Colonic mucosa (tissue), 4 donors: ENCODE data around the gene UPK3A. TPM values are rescaled to one million over a fixed set of nuclear protein-coding genes. Genes with fewer than 3 reads are reported as not detected.
"Not testable (repeated sequence)": the region's sequence is repeated elsewhere in the genome, so short reads cannot be mapped to it uniquely, and the experiment has no call there.

Experiments used
- DNase-seq: peaks from one replicate; pipeline ENCODE4 v3.0.0-alpha.2; 2020
- H3K27ac ChIP-seq: fragments of 200-600 bp; one replicate; pipeline ENCODE4 v1.8.0; 2021
- H3K27me3 ChIP-seq: fragments of 200-600 bp; one replicate; pipeline ENCODE4 v1.8.0; 2021
- H3K36me3 ChIP-seq: fragments of 200-600 bp; one replicate; pipeline ENCODE4 v1.8.0; 2021
- H3K4me1 ChIP-seq: fragments of 200-600 bp; one replicate; pipeline ENCODE4 v1.8.0; 2021; ENCODE audit warnings: mild to moderate bottlenecking
- H3K4me3 ChIP-seq: fragments of 200-600 bp; one replicate; pipeline ENCODE4 v1.8.0; 2021
- H3K9ac ChIP-seq, 2 donors: one replicate each; pipeline ENCODE4 v1.7.0; 2013; ENCODE audit warnings: control low read depth in 2 of 2, low read depth in 2 of 2, low read length in 2 of 2
- H3K9me3 ChIP-seq: fragments of 200-600 bp; one replicate; pipeline ENCODE4 v1.8.0; 2021
- intact Hi-C: fragments of 100-400 bp; cut with DNase I; formaldehyde crosslinking; loops from one replicate; pipeline ENCODE4 v1.14.1; 2022
- total RNA-seq, 2 donors: library from RNA; stranded (reverse); fragmentation: NEBNext Ultra II Directional in 1 of 2; extraction: Animal tissue kit (Norgen Biotek cat#: 25700) in 1 of 2; gene quantifications; one replicate each; pipeline ENCODE4 v1.2.1, GENCODE V29; 2021
- TF ChIP-seq, protein P1 (sequence below): fragments of 200-600 bp; IDR thresholded peaks from one replicate; pipeline ENCODE4 v1.8.0; 2022; ENCODE audit warnings: antibody characterized with exemption, mild to moderate bottlenecking
- donor health status: healthy.
- donor health status: DM: no; HTN: no; CAD: no.
- donor health status: DM: no; HTN: no; CAD: no.

UPK3A gene
- total RNA-seq, 2 donors from 2014 or later, result 0.32 to 3.6 TPM

DNA sequence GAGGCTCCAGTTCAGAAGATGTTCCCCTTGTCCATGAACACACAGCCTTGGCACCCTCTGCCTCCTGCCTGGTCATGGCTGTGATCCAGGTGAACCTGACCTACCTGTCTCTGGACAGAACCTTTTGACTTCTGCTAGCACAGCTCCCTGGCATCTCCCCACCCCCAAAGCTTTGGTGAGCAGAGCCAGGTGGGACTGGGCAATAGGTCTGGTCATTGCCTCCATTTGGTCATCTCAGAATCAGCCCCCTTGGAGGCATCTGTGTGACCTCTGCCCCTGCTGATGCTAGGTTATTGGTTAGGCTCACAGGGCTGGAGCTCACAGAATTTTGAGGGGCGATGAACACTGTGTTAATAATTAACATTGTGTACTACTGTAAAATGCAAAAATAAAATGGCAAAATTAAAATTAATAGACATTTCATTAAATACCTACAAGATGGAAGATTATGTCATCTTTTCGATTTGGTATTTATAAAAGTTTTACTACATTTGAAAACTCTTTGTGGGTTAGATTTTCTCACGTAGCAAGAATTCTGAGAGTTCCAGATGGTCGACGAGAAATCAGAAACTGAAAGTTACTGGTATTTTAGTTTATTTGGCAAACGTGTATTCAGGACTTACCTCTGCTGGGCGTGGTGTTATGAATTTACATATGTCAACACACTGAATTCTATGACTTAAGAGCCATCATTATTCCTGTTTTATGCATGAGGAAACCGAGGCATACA is 35.8 kb upstream of the UPK3A start:
- DNase-seq, result no peak
- Histone ChIP-seq H3K4me3 (no peak overlapping the region), H3K4me1 (peaks cover 11% of the 10 kb centered on the region), H3K9me3 (no peaks in the 10 kb centered on the region), H3K27me3 (no peaks in the 10 kb centered on the region), H3K36me3 (no peaks in the 10 kb centered on the region), H3K27ac (no peak overlapping the region), H3K9ac (no peak overlapping the region)
- intact Hi-C loops, result loop anchor here (5.0 kb wide), 1 partner anchor 87 kb away; the partner anchor contains the start of gene NUP50
- TF ChIP-seq, protein P1, sequence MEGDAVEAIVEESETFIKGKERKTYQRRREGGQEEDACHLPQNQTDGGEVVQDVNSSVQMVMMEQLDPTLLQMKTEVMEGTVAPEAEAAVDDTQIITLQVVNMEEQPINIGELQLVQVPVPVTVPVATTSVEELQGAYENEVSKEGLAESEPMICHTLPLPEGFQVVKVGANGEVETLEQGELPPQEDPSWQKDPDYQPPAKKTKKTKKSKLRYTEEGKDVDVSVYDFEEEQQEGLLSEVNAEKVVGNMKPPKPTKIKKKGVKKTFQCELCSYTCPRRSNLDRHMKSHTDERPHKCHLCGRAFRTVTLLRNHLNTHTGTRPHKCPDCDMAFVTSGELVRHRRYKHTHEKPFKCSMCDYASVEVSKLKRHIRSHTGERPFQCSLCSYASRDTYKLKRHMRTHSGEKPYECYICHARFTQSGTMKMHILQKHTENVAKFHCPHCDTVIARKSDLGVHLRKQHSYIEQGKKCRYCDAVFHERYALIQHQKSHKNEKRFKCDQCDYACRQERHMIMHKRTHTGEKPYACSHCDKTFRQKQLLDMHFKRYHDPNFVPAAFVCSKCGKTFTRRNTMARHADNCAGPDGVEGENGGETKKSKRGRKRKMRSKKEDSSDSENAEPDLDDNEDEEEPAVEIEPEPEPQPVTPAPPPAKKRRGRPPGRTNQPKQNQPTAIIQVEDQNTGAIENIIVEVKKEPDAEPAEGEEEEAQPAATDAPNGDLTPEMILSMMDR, result no peak

DNA sequence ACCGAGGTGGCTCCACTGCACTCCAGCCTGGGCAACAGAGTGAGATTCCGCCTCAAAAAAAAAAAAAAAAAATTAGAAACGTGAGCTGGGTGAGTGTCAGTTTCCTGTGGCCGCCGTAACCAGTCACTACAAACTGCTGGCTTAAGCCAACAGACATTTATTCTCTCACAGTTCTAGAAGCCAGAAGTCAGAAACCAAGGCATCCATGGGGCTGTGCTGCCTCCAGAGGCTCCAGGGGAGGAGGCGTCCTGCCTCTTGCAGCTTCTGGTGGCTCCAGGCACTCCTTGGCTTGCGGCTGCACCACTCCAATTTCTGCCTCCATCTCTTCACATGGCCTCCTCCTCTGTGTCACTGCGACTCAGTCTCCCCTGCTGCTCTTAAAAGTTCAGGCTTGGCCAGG is 32.9 kb upstream of the UPK3A start:
- H3K27ac ChIP-seq, result no peak overlapping the region
- H3K36me3 ChIP-seq, result no peaks in the 10 kb centered on the region
- no peaks in the 10 kb centered on the region for H3K9me3 ChIP-seq
- intact Hi-C loops, result no loop called here
- no peaks in the 10 kb centered on the region for H3K27me3 ChIP-seq
- no peak for DNase-seq
- H3K9ac ChIP-seq, result no peak overlapping the region
- TF ChIP-seq, protein P1, result no peak
- no peaks in the 10 kb centered on the region for H3K4me1 ChIP-seq
- H3K4me3 ChIP-seq, result no peak overlapping the region

DNA sequence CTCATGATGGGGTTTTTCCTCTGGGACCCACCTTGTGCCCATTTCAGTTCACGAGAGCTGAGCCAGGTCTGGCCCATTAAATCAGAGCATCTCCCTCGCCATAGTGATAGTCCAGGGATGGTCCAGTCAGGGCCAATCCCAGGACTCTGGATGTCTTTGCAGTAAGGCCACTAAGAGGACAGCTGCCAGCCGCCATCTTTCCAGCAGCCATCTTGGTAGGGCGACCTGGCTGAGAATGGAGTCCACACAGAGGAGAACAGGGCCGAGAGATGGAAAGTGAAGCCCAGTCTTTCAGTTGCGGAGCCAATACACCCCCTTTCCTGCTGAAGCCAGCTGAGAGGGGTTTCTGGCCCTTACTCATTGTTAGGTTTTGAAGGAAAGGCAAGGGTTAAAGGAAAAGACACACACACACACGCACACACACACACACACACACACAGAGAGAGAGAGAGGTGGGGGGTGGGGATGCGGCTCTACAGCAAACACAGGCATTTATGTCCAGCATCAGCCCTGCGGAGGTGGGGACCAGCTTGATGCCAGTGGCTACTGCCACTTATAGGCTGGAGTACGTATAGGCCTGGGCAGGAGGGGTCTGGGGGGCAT is 31.6 kb upstream of the UPK3A start:
- Histone ChIP-seq H3K4me3 (no peak overlapping the region), H3K27me3 (no peaks in the 10 kb centered on the region), H3K36me3 (no peaks in the 10 kb centered on the region), H3K9me3 (no peaks in the 10 kb centered on the region), H3K4me1 (no peaks in the 10 kb centered on the region), H3K9ac (no peak overlapping the region), H3K27ac (no peak overlapping the region)
- intact Hi-C loops, result no loop called here
- DNase-seq, result no peak
- TF ChIP-seq, protein P1, result no peak

DNA sequence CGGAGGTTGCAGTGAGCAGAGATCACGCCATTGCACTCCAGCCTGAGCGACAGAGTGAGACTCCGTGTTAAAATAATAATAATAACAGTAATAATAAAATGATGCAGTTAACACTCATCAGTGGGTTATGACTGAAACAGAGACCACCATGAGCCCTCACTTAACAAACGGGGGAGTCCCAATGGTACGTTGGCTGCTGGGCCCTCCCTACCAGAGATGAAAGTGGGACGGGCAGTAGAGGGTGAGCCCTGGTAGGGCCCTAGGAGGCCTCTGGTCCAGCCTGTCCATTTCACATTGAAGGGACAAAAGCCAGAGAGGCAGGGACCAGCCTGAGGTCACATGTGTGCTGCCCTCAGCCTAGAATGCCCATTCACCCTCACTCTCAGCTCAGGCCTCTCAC is 30.4 kb upstream of the UPK3A start:
- Histone ChIP-seq H3K27ac (no peak overlapping the region), H3K36me3 (no peaks in the 10 kb centered on the region), H3K4me3 (no peak overlapping the region), H3K9ac (no peak overlapping the region), H3K4me1 (no peaks in the 10 kb centered on the region), H3K9me3 (no peaks in the 10 kb centered on the region), H3K27me3 (no peaks in the 10 kb centered on the region)
- TF ChIP-seq, protein P1, result no peak
- DNase-seq, result no peak
- intact Hi-C loops, result no loop called here

DNA sequence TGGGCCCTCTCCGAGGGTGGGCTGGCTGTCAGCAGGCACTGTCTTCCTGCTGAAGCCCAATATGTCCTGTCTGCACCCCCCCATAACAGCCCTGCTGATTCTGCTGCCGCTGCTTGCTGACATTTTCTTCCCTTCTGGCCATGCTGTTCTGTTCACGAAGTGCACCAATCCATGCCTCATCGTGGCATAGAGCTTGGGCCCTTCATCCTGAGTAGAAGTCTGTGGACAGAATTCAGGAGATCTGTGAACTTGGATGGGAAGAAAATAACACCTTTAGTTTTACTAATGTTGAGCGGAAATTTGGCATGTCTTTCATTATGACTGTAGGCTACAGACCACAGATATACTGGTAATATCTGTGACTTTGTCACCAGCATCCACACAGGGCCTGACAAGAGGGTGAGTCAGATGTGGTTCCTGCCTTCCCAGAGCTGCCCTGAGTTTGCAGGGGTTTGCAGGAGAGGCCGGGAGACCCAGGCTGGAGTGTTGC is 29.9 kb upstream of the UPK3A start:
- H3K4me1 ChIP-seq, result no peaks in the 10 kb centered on the region
- H3K27ac ChIP-seq, result no peak overlapping the region
- H3K9me3 ChIP-seq, result no peaks in the 10 kb centered on the region
- H3K9ac ChIP-seq, result no peak overlapping the region
- H3K4me3 ChIP-seq, result no peak overlapping the region
- intact Hi-C loops, result no loop called here
- no peaks in the 10 kb centered on the region for H3K27me3 ChIP-seq
- no peaks in the 10 kb centered on the region for H3K36me3 ChIP-seq
- no peak for DNase-seq
- TF ChIP-seq, protein P1, result no peak

DNA sequence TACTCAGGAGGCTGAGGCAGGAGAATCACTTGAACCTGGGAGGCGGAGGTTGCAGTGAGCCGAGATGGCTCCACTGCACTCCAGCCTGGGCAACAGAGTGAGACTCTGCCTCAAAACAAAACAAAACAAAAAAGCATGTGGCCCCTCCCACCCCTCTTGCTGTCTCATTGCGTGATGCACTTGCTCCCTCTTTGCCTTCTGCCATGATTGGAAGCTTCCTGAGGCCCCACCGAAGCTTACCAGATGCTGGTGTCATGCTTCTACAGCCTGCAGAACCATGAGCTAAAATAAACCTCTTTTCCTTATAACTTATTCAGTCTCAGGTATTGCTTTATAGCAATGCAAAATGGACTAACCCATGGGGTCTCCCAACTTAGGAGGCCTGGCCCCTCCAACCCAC is 26.8 kb upstream of the UPK3A start:
- intact Hi-C loops, DNase-seq, H3K27ac ChIP-seq, H3K4me1 ChIP-seq, H3K9me3 ChIP-seq, H3K9ac ChIP-seq, H3K27me3 ChIP-seq, H3K36me3 ChIP-seq, H3K4me3 ChIP-seq: not testable (repeated sequence)
